ENCODE data around the gene CKAP4.

- TF ChIP-seq POLR2AphosphoS5 (IDR thresholded peaks at IDR 0.05; ENCODE audit: borderline replicate concordance, low read depth, low read length) (no peak), EZH2 (IDR thresholded peaks at IDR 0.05) (no peak)
These were observed 40.8 kb upstream of the CKAP4 start for GRCh38 chr12:106288494-106289195.
